COLO829 (cell line): ENCODE results near the gene GRIK5.

Source experiments
- DNase-seq: peaks from one replicate; pipeline ENCODE4 v3.0.0; 2012; ENCODE audit warnings: low spot score

GRIK5 gene

GRCh38 chr19:42076380-42076944, 6.5 kb upstream of the GRIK5 start:
- DNase-seq, result no peak

- DNase-seq, result peak; percentile 97
Measured at GRCh38 chr19:42075616-42076379, 5.8 kb upstream of the GRIK5 start, which contains the start of gene ZNF574. Gene ZNF574 (plus strand): TSS chr19:42076166. CDS start chr19:42078607, 2,441 bp downstream.

GRCh38 chr19:42075364-42075615, 5.3 kb upstream of the GRIK5 start:
- DNase-seq, result peak; percentile 15

- DNase-seq, result no peak
Measured at GRCh38 chr19:42074513-42075363, 4.7 kb upstream of the GRIK5 start.

GRCh38 chr19:42071247-42071646, 1.2 kb upstream of the GRIK5 start:
- DNase-seq, result no peak

- DNase-seq, result no peak
Measured at GRCh38 chr19:42068756-42069571, 1.0 kb downstream of the GRIK5 start.

GRCh38 chr19:42068361-42068755, 1.6 kb downstream of the GRIK5 start:
- no peak for DNase-seq

- no peak for DNase-seq
Measured at GRCh38 chr19:42067315-42067888, 2.6 kb downstream of the GRIK5 start.

GRCh38 chr19:42066075-42066754, 3.8 kb downstream of the GRIK5 start:
- peak; percentile 51 for DNase-seq

- no peak for DNase-seq
Measured at GRCh38 chr19:42065511-42065910, 4.5 kb downstream of the GRIK5 start.

GRCh38 chr19:42065051-42065450, 5.0 kb downstream of the GRIK5 start:
- no peak for DNase-seq

GRCh38 chr19:42064432-42064831, 5.6 kb downstream of the GRIK5 start:
- DNase-seq, result no peak

GRCh38 chr19:42062381-42062780, 7.6 kb downstream of the GRIK5 start:
- DNase-seq, result no peak

GRCh38 chr19:42060117-42060516, 9.9 kb downstream of the GRIK5 start:
- no peak for DNase-seq

- no peak for DNase-seq
Measured at GRCh38 chr19:42059196-42059595, 10.8 kb downstream of the GRIK5 start.

GRCh38 chr19:42057846-42058245, 12.2 kb downstream of the GRIK5 start:
- DNase-seq, result no peak

GRCh38 chr19:42054205-42054604, 15.8 kb downstream of the GRIK5 start:
- DNase-seq, result no peak

- DNase-seq, result no peak
Measured at GRCh38 chr19:42053037-42053935, 16.7 kb downstream of the GRIK5 start.

- no peak for DNase-seq
Measured at GRCh38 chr19:42052241-42052863, 17.7 kb downstream of the GRIK5 start.
